SH-SY5Y (cell line): ENCODE data around the gene POLDIP2.

Source experiments
- GATA2 ChIP-seq: IDR thresholded peaks from 2 replicates; pipeline ENCODE4 v1.6.1; 2011; ENCODE audit warnings: mild to moderate bottlenecking, low read depth, low read length
- GATA3 ChIP-seq: IDR thresholded peaks from 2 replicates; pipeline ENCODE4 v1.6.1; 2011; ENCODE audit warnings: low read depth, mild to moderate bottlenecking, low read length, moderate library complexity

DNA sequence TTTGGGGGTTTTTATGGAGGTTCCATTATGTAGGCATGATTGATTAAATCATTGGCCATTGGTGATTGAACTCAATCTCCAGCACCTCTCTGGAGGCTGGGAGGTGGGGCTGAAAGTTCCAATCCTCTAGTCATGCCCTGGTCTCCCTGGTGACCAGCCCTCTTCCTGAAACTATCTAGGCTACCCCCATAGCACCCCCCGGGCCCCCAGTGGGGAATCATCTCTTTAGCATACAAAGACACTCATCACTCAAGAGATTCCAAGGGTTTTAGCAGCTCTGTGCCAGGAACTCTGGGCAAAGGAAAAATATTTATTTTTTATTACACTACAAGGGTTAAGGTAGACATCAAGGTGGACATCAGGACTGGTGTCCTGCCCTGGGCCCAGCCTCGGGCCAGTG lies 38.1 kb upstream of the POLDIP2 start:
- no peak for TF ChIP-seq GATA2
- TF ChIP-seq GATA3, result no peak
